Fibroblast of lung (primary cell): Measurements from ENCODE around the gene NOSIP. TPM values are rescaled to one million over a fixed set of nuclear protein-coding genes. Genes with fewer than 3 reads are reported as not detected.

Source experiments
- DNase-seq, 2 donors: peaks; one replicate each; pipeline versions ENCODE4 v3.0.0 to v3.0.0-alpha.2; 2010; ENCODE audit warnings: low read depth in 2 of 2
- H2AFZ ChIP-seq: 2 replicates; pipeline ENCODE4 v1.5.1; 2012; ENCODE audit warnings: low read length, control low read depth, inconsistent platforms
- H3K27ac ChIP-seq: 2 replicates; pipeline ENCODE4 v1.5.1; 2011; ENCODE audit warnings: low read length, control low read depth; ENCODE audit not compliant: insufficient read depth
- H3K27me3 ChIP-seq: 2 replicates; pipeline ENCODE4 v1.5.1; 2011; ENCODE audit warnings: mild to moderate bottlenecking, low read length; ENCODE audit not compliant: control insufficient read depth, insufficient read depth
- H3K36me3 ChIP-seq: 2 replicates; pipeline ENCODE4 v1.5.1; 2011; ENCODE audit warnings: low read length; ENCODE audit not compliant: control insufficient read depth, insufficient read depth
- H3K4me1 ChIP-seq: 2 replicates; pipeline ENCODE4 v1.5.1; 2011; ENCODE audit warnings: low read length; ENCODE audit not compliant: control insufficient read depth, insufficient read depth; ENCODE audit errors: extremely low read depth
- H3K4me2 ChIP-seq: 2 replicates; pipeline ENCODE4 v1.5.1; 2011; ENCODE audit warnings: low read length, control low read depth; ENCODE audit not compliant: insufficient read depth; ENCODE audit errors: extremely low read depth
- H3K4me3 ChIP-seq, 4 experiments: fragments of 200-600 bp in 1 of 4; sonication (generic) in 1 of 4; replicated peaks in 1 of 4; 2 replicates each; pipeline ENCODE4 v1.5.1; 2011 to 2016; ENCODE audit warnings: low read length in 4 of 4, low read depth in 3 of 4, mild to moderate bottlenecking in 3 of 4, control low read depth in 2 of 4, inconsistent platforms in 1 of 4, mixed read lengths in 1 of 4; ENCODE audit not compliant: insufficient read depth in 1 of 4; ENCODE audit errors: control extremely low read depth in 1 of 4
- H3K79me2 ChIP-seq: 2 replicates; pipeline ENCODE4 v1.5.1; 2012; ENCODE audit warnings: mild to moderate bottlenecking, low read length, inconsistent platforms; ENCODE audit not compliant: control insufficient read depth, insufficient read depth
- H3K9ac ChIP-seq: 2 replicates; pipeline ENCODE4 v1.5.1; 2011; ENCODE audit warnings: mild to moderate bottlenecking, low read length, control low read depth; ENCODE audit not compliant: insufficient read depth
- H3K9me3 ChIP-seq: 2 replicates; pipeline ENCODE4 v1.5.1; 2012; ENCODE audit warnings: low read depth, low read length; ENCODE audit not compliant: control insufficient read depth, insufficient read depth
- H4K20me1 ChIP-seq: 2 replicates; pipeline ENCODE4 v1.5.1; 2011; ENCODE audit warnings: low read length; ENCODE audit not compliant: control insufficient read depth, insufficient read depth; ENCODE audit errors: extremely low read depth
- CTCF ChIP-seq, 2 donors: IDR thresholded peaks in 1 of 2; conservative IDR thresholded peaks in 1 of 2; 1 replicate in 1 of 2; 2 replicates in 1 of 2; pipeline ENCODE4 v1.5.1; 2011 to 2012; ENCODE audit warnings: low read length in 2 of 2, control low read depth in 1 of 2, inconsistent platforms in 1 of 2, low read depth in 1 of 2, mild to moderate bottlenecking in 1 of 2
- EZH2 ChIP-seq: IDR thresholded peaks from 2 replicates; pipeline ENCODE4 v1.5.1; 2012; ENCODE audit warnings: low read length, control low read depth, mild to moderate bottlenecking; ENCODE audit errors: missing control alignments
- polyA plus RNA-seq, 2 donors: library from polyadenylated mRNA; depleted of rRNA in 1 of 2; stranded (reverse) in 1 of 2; unstranded in 1 of 2; fragments of >200 nt; gene quantifications; 2 replicates each; pipeline ENCODE4 v1.2.1, GENCODE V29; 2011 to 2012; ENCODE audit warnings: missing spikeins in 1 of 2
- total RNA-seq: library from RNA; depleted of rRNA; stranded (reverse); fragments of >200 nt; gene quantifications from 2 replicates; pipeline ENCODE4 v1.2.1, GENCODE V29; 2014

The NOSIP gene
- total and polyA plus RNA-seq, 2 donors (not counting 1 experiment from before 2014, with no cell fraction given), result 41.2 to 67.9 TPM

DNA sequence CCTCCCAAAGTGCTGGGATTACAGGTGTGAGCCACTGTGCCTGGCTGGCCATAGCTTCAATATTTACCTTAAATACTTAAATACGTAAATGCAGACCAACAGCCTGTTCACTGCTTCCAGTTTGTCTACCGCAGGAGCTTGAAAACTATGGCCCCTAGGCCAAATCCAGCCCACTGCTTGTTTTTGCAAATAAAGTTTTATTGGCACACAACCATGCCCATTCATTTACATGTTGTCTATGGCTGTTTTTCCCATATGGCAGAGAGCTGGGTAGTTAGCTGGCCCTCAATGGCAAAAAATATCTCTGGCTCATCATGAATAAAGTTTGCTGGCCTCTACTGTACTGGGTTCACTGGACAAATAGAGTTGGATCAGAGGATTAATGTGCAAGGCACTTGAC lies 22.4 kb upstream of the NOSIP start:
- Histone ChIP-seq H3K4me1 (no peaks in the 10 kb centered on the region), H3K9ac (no peak overlapping the region), H3K4me2 (no peak overlapping the region), H3K4me3 (no peak overlapping the region), H3K9me3 (no peaks in the 10 kb centered on the region), H3K27ac (no peak overlapping the region), H4K20me1 (no peaks in the 10 kb centered on the region), H2AFZ (no peak overlapping the region), H3K27me3 (no peaks in the 10 kb centered on the region), H3K36me3 (peaks cover 14% of the 10 kb centered on the region), H3K79me2 (peaks cover 12% of the 10 kb centered on the region)
- no peak for DNase-seq
- TF ChIP-seq EZH2, result no peak
- TF ChIP-seq CTCF (conservative IDR thresholded peaks at IDR 0.05 in 1 of 2, IDR thresholded peaks at IDR 0.05 in 1 of 2; ENCODE audit: low read depth in 1 of 2, low read length in 2 of 2), result no peak

DNA sequence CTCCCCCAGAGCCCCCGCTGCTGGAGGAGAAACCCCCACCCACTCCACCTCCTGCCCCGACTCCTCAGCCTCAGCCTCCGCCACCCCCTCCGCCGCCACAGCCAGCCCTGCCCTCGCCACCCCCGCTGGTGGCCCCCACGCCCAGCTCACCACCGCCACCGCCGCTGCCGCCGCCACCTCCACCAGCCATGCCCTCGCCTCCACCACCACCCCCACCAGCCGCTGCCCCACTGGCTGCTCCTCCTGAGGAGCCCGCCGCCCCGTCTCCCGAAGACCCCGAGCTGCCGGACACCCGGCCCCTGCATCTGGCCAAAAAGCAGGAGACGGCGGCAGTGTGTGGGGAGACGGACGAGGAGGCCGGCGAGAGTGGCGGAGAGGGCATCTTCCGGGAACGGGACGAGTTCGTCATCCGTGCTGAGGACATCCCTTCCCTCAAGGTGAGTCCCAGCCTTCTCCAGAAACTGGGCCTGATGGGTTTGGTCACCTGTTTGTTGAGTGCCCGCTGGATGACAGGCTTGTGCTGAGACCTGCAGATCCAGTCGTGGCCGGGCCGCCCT lies 21.2 kb upstream of the NOSIP start:
- H3K27ac ChIP-seq, result no peak overlapping the region
- DNase-seq, result no peak
- no peak overlapping the region for H3K4me2 ChIP-seq
- H3K27me3 ChIP-seq, result no peaks in the 10 kb centered on the region
- no peak overlapping the region for H3K9ac ChIP-seq
- no peak overlapping the region for H3K4me3 ChIP-seq
- H3K79me2 ChIP-seq, result peaks cover 10% of the 10 kb centered on the region
- peaks cover 22% of the 10 kb centered on the region for H3K36me3 ChIP-seq
- no peaks in the 10 kb centered on the region for H3K4me1 ChIP-seq
- H4K20me1 ChIP-seq, result no peaks in the 10 kb centered on the region
- TF ChIP-seq CTCF (conservative IDR thresholded peaks at IDR 0.05 in 1 of 2, IDR thresholded peaks at IDR 0.05 in 1 of 2; ENCODE audit: low read depth in 1 of 2, low read length in 2 of 2), result no peak
- no peak for TF ChIP-seq EZH2
- no peaks in the 10 kb centered on the region for H3K9me3 ChIP-seq
- H2AFZ ChIP-seq, result no peak overlapping the region

DNA sequence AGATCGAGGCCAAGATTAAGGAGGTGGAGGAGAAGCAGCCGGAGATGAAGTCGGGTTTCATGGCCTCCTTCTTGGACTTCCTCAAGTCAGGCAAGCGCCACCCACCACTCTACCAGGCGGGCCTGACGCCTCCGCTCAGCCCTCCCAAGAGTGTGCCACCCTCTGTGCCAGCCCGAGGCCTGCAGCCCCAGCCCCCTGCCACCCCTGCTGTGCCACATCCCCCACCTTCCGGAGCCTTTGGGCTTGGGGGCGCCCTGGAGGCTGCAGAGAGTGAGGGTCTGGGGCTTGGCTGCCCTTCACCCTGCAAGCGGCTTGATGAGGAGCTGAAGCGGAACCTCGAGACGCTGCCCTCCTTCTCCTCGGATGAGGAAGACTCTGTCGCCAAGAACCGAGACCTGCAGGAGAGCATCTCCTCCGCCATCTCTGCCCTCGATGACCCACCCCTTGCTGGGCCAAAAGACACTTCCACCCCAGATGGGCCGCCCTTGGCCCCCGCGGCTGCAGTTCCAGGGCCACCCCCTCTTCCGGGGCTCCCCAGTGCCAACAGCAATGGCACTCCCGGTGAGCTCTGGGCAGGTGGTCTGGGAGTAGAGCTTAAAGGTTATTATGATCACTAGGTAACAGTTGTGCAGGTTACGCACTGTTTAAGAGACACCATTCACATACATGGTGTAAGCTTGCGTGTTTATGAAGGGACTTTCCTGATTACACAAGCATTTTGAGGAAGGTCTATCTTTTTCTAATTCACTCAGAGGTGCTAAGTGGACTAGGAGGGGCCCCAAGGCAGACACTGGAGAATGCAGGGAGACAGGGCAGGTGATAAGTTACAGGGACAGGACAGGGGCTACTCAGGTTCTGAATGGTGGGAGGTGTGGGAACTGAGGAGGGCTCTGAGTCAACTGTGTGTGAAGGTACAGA lies 19.3 kb upstream of the NOSIP start:
- no peak overlapping the region for H3K27ac ChIP-seq
- no peak overlapping the region for H3K4me3 ChIP-seq
- peaks cover 7% of the 10 kb centered on the region for H3K79me2 ChIP-seq
- no peaks in the 10 kb centered on the region for H3K27me3 ChIP-seq
- DNase-seq, result no peak
- no peaks in the 10 kb centered on the region for H3K9me3 ChIP-seq
- TF ChIP-seq EZH2 (no peak), CTCF (conservative IDR thresholded peaks at IDR 0.05 in 1 of 2, IDR thresholded peaks at IDR 0.05 in 1 of 2; ENCODE audit: low read depth in 1 of 2, low read length in 2 of 2) (no peak)
- no peaks in the 10 kb centered on the region for H3K4me1 ChIP-seq
- peaks cover 31% of the 10 kb centered on the region for H3K36me3 ChIP-seq
- no peaks in the 10 kb centered on the region for H4K20me1 ChIP-seq
- no peak overlapping the region for H3K4me2 ChIP-seq
- H3K9ac ChIP-seq, result no peak overlapping the region
- H2AFZ ChIP-seq, result no peak overlapping the region
